ENCODE data around the gene SIRT7. TPM values are rescaled to one million over a fixed set of nuclear protein-coding genes. Genes with fewer than 3 reads are reported as not detected.

SIRT7 gene
- total and polyA plus RNA-seq, 2 experiments from 2014 or later, result 16.7 to 26.7 TPM

DNA sequence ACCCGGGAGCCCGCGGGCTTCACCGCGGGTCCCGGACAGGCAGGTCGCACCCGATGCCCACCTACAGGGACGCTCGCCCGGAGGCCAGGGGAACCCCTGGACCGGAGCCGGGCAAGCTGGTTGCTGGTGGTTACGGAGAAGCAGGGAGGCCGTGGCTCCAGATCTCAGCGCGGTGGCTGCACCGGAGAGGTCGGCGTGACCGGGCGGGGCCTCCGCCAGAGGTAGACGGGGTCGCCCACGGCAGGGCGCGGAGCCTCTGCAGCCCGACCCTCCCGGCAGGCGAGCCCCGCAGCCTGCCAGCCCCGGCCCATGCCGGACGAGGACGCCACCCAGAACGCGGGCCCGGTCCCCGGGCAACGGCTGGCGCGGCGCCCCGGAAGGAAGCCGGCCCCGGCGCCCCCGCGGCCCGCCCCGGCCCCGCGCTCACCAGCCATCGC, 7.1 kb downstream of the SIRT7 start:
- H3K4me1 ChIP-seq (ENCODE audit: low read depth), result peaks cover 8% of the 10 kb centered on the region
- H3K36me3 ChIP-seq, result peaks cover 20% of the 10 kb centered on the region
- TF ChIP-seq, protein P1, sequence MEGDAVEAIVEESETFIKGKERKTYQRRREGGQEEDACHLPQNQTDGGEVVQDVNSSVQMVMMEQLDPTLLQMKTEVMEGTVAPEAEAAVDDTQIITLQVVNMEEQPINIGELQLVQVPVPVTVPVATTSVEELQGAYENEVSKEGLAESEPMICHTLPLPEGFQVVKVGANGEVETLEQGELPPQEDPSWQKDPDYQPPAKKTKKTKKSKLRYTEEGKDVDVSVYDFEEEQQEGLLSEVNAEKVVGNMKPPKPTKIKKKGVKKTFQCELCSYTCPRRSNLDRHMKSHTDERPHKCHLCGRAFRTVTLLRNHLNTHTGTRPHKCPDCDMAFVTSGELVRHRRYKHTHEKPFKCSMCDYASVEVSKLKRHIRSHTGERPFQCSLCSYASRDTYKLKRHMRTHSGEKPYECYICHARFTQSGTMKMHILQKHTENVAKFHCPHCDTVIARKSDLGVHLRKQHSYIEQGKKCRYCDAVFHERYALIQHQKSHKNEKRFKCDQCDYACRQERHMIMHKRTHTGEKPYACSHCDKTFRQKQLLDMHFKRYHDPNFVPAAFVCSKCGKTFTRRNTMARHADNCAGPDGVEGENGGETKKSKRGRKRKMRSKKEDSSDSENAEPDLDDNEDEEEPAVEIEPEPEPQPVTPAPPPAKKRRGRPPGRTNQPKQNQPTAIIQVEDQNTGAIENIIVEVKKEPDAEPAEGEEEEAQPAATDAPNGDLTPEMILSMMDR (IDR thresholded peaks at IDR 0.05; ENCODE audit: low read depth, low read length), result no peak
- DNase-seq (ENCODE audit: low read depth in 1 of 2, low spot score in 1 of 2), result peak in 1 of 2 donors; percentile 52
- H3K27me3 ChIP-seq, result no peaks in the 10 kb centered on the region
- peak overlapping the region; percentile 72 for H3K27ac ChIP-seq
- peak overlapping the region; percentile 63 for H3K4me3 ChIP-seq
- no peaks in the 10 kb centered on the region for H3K9me3 ChIP-seq (ENCODE audit: low read depth)

DNA sequence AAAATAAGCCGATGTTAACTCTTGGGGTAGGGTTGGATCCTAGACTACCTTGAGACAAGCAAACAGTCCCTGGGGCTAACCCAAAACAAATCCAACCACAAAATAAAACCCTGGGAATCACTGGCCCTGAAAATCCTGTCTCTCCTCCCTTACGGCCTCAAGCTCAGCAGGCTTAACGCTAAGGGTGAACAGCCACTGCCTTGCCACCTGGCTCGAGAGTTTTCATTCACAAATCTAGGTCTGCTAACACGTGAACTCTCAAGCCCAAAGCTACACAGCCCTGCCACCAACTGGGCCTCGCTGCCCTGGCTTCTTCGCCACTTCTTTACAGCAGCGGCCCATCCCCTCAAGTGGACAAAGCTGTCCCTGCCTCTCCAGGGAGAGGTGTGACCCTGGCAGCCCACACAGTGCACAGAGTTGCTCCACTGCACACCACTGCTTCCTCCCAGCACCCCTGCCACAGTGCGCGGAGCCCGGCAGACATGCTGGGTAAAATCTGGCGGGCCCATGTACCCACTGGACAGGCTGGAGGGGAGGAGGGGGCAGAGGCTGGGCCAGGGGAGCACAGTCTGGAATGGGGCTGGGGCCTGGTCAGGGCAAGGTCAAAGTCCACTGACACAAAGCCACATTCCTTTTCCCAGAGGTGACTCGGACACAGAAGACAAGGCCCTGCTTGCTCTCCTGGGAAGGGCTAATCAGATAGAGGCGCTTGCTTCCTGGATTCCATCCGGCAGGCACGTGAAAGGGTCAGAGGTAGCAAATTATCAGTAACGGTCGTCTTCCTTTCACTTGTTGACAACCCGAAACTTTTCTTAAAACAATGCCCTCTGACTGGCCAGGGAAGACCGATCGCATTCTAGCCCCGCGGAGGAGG, 7.8 kb downstream of the SIRT7 start:
- H3K9me3 ChIP-seq (ENCODE audit: low read depth), result no peaks in the 10 kb centered on the region
- TF ChIP-seq, protein P1 (IDR thresholded peaks at IDR 0.05; ENCODE audit: low read depth, low read length), result no peak
- H3K36me3 ChIP-seq, result peaks cover 20% of the 10 kb centered on the region
- no peaks in the 10 kb centered on the region for H3K27me3 ChIP-seq
- peak overlapping the region; percentile 63 for H3K4me3 ChIP-seq
- DNase-seq (ENCODE audit: low read depth in 1 of 2, low spot score in 1 of 2), result peak in 1 of 2 donors; percentile 55
- H3K4me1 ChIP-seq (ENCODE audit: low read depth), result peaks cover 8% of the 10 kb centered on the region
- peak overlapping the region; percentile 72 for H3K27ac ChIP-seq

DNA sequence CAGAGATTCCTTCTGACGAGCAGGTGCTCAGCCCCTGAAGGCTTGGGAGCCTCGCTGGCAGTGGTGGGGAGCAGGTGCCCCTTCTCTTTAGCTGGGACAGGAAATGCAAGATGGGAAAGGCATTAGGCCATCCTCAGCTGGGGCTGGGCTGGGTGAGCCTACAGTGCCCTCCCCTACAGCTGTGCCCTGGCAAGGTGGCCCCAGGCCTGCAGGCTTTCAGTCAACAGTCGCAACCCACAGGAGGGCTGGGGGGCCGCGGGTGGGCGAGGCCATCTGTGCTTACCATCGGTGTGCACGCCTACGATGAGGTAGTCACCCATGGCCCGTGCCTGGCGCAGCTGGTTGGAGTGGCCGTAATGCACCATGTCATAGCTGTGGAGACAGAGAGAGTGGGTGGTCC, 8.7 kb downstream of the SIRT7 start:
- Histone ChIP-seq H3K27me3 (no peaks in the 10 kb centered on the region), H3K4me3 (no peak overlapping the region), H3K36me3 (peaks cover 23% of the 10 kb centered on the region), H3K4me1 (ENCODE audit: low read depth) (peaks cover 8% of the 10 kb centered on the region), H3K27ac (peak overlapping the region; percentile 72), H3K9me3 (ENCODE audit: low read depth) (no peaks in the 10 kb centered on the region)
- DNase-seq (ENCODE audit: low read depth in 1 of 2, low spot score in 1 of 2), result no peak
- TF ChIP-seq, protein P1 (IDR thresholded peaks at IDR 0.05; ENCODE audit: low read depth, low read length), result no peak

DNA sequence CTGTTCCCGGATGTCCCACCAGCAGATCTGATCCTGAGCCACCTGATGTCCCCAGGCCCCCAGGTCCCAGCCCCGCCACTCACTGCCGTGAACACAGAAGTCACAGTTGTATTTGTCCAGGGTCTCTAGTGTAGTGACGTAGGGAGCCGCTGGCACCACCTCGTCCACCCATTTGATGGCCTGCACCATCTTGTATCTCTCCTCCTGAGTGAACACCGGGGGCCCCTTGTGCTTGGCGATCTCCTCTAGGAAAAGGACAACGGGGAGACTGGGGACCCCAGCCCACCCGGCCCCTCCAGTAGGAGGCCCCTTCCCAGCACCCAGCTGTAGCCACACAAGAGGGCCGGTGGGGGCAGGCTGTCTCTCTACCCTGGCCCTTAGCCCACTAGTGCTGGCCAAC, 9.2 kb downstream of the SIRT7 start:
- Histone ChIP-seq H3K36me3 (peaks cover 21% of the 10 kb centered on the region), H3K27ac (no peak overlapping the region), H3K4me3 (no peak overlapping the region), H3K27me3 (no peaks in the 10 kb centered on the region), H3K4me1 (ENCODE audit: low read depth) (peaks cover 8% of the 10 kb centered on the region), H3K9me3 (ENCODE audit: low read depth) (no peaks in the 10 kb centered on the region)
- TF ChIP-seq, protein P1 (IDR thresholded peaks at IDR 0.05; ENCODE audit: low read depth, low read length), result no peak
- no peak for DNase-seq (ENCODE audit: low read depth in 1 of 2, low spot score in 1 of 2)

DNA sequence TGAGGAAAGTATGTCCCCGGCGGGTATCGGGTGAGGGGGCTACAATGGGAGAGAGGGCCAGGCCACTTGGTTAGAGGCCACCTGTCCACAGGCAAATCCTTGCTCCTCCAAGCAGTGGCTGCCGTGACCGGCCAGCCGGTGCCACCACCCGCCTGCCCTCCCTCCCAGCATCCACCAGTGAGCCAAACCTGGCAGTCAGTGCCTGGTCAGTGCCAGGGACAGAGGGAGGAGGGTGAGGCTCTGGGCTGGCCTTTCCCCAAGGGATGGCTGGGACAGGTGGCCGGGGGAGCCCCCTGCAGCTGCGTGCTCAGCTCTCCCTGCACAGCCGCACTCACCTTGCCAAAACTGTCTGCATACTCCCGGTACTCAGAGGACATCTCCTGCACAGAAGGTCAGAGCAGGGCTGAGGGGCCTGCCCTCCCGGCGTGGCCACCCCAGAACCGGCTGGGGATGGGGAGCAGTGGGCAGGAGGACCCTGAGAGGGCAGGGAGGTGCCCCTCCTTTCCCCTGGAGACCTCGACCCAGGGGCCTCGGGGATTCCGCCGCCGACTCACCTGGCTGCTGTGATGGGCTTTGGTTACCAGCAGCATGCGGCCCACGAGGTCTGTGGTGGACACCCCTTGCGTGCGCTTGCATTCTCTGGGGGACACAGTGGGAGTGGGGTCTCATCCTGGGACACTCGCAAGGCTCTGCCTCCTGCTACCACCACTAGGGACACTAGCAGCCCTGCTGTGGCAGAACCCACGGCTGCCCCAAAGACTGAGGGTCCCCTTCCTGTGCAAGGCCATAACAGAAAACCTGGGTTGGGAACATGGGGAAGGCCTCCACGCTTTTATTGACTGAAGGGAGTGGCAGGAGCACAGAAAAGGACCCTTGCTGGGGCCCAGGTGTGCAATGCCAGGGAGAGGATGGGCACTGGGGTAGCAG, 10.5 kb downstream of the SIRT7 start:
- Histone ChIP-seq H3K36me3 (peaks cover 12% of the 10 kb centered on the region), H3K4me1 (ENCODE audit: low read depth) (peaks cover 8% of the 10 kb centered on the region), H3K27ac (no peak overlapping the region), H3K9me3 (ENCODE audit: low read depth) (no peaks in the 10 kb centered on the region), H3K27me3 (peaks cover 4% of the 10 kb centered on the region), H3K4me3 (no peak overlapping the region)
- TF ChIP-seq, protein P1 (IDR thresholded peaks at IDR 0.05; ENCODE audit: low read depth, low read length), result no peak
- DNase-seq (ENCODE audit: low read depth in 1 of 2, low spot score in 1 of 2), result no peak
